GM23338 (cell line): ENCODE measurements around the gene PNPLA3.

Experiments used
- CREB1 ChIP-seq: fragments of 250-450 bp; sonication (Bioruptor Pico); IDR thresholded peaks from 2 replicates; pipeline ENCODE4 v1.5.0; 2020; ENCODE audit warnings: low read depth, mild to moderate bottlenecking, moderate library complexity
- EZH2 ChIP-seq: fragments of 200-600 bp; sonication (generic); IDR thresholded peaks from one replicate; pipeline ENCODE4 v1.8.0; 2017; ENCODE audit warnings: antibody characterized with exemption, mild to moderate bottlenecking, low read depth; ENCODE audit not compliant: unreplicated experiment
- POLR2AphosphoS5 ChIP-seq: IDR thresholded peaks from 2 replicates; pipeline ENCODE4 v1.6.1; 2016; ENCODE audit warnings: antibody characterized with exemption, low read depth
- TF ChIP-seq, protein P1 (sequence below), 2 experiments: fragments of 200-600 bp in 1 of 2; sonication (generic) in 1 of 2; conservative IDR thresholded peaks; 2 replicates each; pipeline versions ENCODE4 v1.5.1 to v1.6.1; 2016 to 2017; ENCODE audit warnings: antibody characterized with exemption in 2 of 2, low read depth in 2 of 2, mild to moderate bottlenecking in 2 of 2, moderate library complexity in 1 of 2

GRCh38 chr22:43880541-43880991 lies 43.0 kb upstream of the PNPLA3 start:
- TF ChIP-seq, protein P1, sequence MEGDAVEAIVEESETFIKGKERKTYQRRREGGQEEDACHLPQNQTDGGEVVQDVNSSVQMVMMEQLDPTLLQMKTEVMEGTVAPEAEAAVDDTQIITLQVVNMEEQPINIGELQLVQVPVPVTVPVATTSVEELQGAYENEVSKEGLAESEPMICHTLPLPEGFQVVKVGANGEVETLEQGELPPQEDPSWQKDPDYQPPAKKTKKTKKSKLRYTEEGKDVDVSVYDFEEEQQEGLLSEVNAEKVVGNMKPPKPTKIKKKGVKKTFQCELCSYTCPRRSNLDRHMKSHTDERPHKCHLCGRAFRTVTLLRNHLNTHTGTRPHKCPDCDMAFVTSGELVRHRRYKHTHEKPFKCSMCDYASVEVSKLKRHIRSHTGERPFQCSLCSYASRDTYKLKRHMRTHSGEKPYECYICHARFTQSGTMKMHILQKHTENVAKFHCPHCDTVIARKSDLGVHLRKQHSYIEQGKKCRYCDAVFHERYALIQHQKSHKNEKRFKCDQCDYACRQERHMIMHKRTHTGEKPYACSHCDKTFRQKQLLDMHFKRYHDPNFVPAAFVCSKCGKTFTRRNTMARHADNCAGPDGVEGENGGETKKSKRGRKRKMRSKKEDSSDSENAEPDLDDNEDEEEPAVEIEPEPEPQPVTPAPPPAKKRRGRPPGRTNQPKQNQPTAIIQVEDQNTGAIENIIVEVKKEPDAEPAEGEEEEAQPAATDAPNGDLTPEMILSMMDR (conservative IDR thresholded peaks at IDR 0.05; ENCODE audit: low read depth in 2 of 2) = no peak
- TF ChIP-seq POLR2AphosphoS5 (no peak), EZH2 (no peak), CREB1 (CRISPR knock-in tag) (no peak)
